Activated CD4-positive, alpha-beta T cell treated with anti-CD3 and anti-CD28 coated beads, Interleukin-2, amount 10 ng/mL, durations not matched to agents 7 days and 5 days (primary cell): ENCODE results near the gene HLA-DMB. TPM values are rescaled to one million over a fixed set of nuclear protein-coding genes. Genes with fewer than 3 reads are reported as not detected.

Experiments used
- CTCF ChIA-PET: fragments of 350-600 bp; sonication (Branson Sonifier 250); formaldehyde crosslinking; loops from one replicate; lab custom pipeline; 2021; ENCODE audit warnings: antibody characterized with exemption; lab: Charles Lee
- POLR2A ChIA-PET: fragments of 350-600 bp; sonication (Branson Sonifier 250); formaldehyde crosslinking; loops from one replicate; lab custom pipeline; 2021; ENCODE audit warnings: antibody characterized with exemption; lab: Charles Lee
- DNase-seq: peaks from one replicate; pipeline ENCODE4 v3.0.0-alpha.2; 2020
- H3K27ac Mint-ChIP-seq: one replicate; pipeline ENCODE4 v1.8.0; 2021; ENCODE audit warnings: mild to moderate bottlenecking, moderate library complexity, mixed read lengths
- H3K27me3 Mint-ChIP-seq: one replicate; pipeline ENCODE4 v1.8.0; 2021; ENCODE audit warnings: mixed read lengths
- H3K36me3 Mint-ChIP-seq: one replicate; pipeline ENCODE4 v1.8.0; 2021; ENCODE audit warnings: low read depth, mixed read lengths
- H3K4me1 Mint-ChIP-seq: one replicate; pipeline ENCODE4 v1.8.0; 2021; ENCODE audit warnings: mixed read lengths
- H3K4me3 Mint-ChIP-seq: one replicate; pipeline ENCODE4 v1.8.0; 2021; ENCODE audit warnings: mild to moderate bottlenecking, moderate library complexity, mixed read lengths
- H3K9me3 Mint-ChIP-seq: one replicate; pipeline ENCODE4 v1.8.0; 2021; ENCODE audit warnings: mixed read lengths
- total RNA-seq, 2 experiments: library from RNA; stranded (reverse); gene quantifications; one replicate each; pipeline ENCODE4 v1.2.3, GENCODE V29; 2021

Gene HLA-DMB
- total RNA-seq = 1 to 10 TPM; 8.1 to 8.5 TPM

DNA sequence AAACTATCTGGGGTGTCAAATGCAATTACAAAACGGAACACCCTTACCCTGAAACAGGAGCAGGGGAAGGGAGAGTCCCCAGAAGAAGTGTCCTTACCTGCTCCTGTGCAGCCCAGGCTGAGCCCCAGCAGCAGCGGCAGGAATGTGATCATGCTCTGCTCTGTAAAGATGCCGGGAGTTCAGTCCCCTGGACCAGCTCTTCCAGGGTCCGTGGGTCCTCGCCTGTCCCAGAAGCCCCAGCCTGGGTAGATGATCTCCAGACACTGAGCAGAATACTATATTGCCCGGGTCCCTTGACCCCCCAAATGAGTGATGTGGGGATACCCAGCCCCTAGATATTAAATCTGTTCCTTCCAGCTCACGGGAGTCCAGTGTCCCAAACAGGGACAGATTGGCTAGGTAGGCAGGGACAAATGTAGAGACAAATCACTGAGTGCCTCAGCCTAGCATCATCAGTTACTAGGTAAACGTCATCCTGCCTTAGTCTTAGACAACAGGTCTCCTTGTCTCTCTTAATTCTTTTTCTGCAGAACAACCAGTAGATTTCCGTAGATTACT is at the start of gene HLA-DMB:
TSS of gene HLA-DMB (minus strand) at position 373 of the 558 bp plus-strand sequence. CDS start at position 152, 221 bp downstream.
- POLR2A ChIA-PET = interaction anchor here (1.0 to 1.9 kb wide), 2 partner anchors 22 to 31 kb away, joined by 4 to 16 read pairs; no protein-coding TSS in a partner anchor
- CTCF ChIA-PET = interaction anchor here (1.0 to 7.4 kb wide), 12 partner anchors 13 to 102 kb away, joined by 3 to 71 read pairs (median 4); partner anchors contain the start of genes HLA-DMA and TAP2

DNA sequence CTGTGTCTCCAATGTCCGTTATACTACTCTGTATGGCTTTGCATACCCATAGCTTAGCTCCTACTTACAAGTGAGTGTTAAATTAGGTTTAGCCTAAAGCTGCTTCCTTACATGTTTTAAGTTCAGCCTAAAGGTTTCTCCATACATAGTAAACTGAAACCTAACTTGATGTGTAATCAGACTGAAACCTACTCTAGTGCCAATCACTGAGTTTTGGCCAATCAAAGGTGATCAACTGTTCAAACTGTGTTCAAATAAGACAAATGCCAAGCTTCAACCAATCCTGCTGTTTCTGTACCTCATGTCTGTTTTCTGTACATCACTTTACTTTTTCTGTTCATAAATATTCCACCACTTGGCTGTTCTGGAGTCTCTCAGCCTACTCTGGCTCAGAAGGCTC is 48.5 kb upstream of the HLA-DMB start:
- ChIA-PET CTCF (interaction anchor here (1.1 to 8.5 kb wide), 4 partner anchors 9 to 36 kb away, joined by 4 to 130 read pairs (median 4); partner anchors contain the start of gene BRD2), POLR2A (interaction anchor here (0.8 kb wide), 1 partner anchor 16 kb away, joined by 3 read pairs; no protein-coding TSS in a partner anchor)
- Mint-ChIP-seq H3K36me3 (no peaks in the 10 kb centered on the region), H3K27ac (no peak overlapping the region), H3K4me3 (no peak overlapping the region), H3K9me3 (no peaks in the 10 kb centered on the region), H3K4me1 (peaks cover 22% of the 10 kb centered on the region), H3K27me3 (peaks cover 12% of the 10 kb centered on the region)
- no peak for DNase-seq

More for the DNA sequence above, at the start of gene HLA-DMB:
- Mint-ChIP-seq H3K27me3 (no peaks in the 10 kb centered on the region), H3K9me3 (peaks cover 6% of the 10 kb centered on the region), H3K27ac (peak within 1 kb of the TSS; percentile 97), H3K4me3 (peak within 1 kb of the TSS; percentile 77), H3K36me3 (peaks cover 9% of the 10 kb centered on the region), H3K4me1 (peaks cover 64% of the 10 kb centered on the region)
- peak; percentile 72 for DNase-seq

DNA sequence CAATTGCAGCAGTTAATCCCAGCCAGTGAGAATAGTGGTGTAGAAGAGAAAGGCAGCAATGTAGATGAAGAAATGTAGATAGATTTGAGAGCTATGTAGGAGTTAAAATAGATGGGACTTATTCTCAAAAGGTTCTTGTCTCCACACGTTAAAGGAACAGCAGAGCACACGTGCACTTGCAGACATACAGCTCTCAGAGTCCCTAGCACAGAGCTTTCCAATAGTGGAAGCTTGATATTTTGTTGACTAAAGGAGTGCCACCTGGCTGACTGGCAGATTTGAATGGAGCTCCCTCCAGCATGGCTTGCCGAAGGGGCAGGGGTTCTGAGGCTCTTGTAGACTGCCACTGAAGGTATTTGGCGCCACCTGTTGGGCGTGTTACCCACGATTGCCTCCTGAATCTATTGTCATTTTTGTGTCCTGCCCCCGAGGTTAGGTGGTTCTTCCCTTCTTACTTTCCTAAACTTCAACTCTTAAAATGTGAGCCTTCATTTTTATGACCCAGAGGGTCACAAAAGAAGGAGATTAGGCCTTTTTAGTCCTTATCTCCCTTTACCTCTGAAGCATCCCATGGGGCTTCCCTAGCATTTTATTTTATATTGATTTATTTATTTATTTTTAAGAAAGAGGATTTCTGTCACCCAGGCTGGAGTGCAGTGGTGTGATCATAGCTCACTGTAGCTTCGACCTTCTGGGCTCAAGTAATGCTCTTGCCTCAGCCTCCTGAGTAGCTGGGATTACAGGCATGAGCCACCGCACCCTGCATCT is 44.0 kb upstream of the HLA-DMB start:
- ChIA-PET CTCF (interaction anchor here (0.6 to 8.5 kb wide), 36 partner anchors 9 to 264 kb away, joined by 3 to 130 read pairs (median 5); partner anchors contain the start of genes BRD2, HLA-DMA, HLA-DMB and PSMB8), POLR2A (interaction anchor here (0.9 to 2.6 kb wide), 4 partner anchors 11 to 117 kb away, joined by 3 to 25 read pairs (median 5); no protein-coding TSS in a partner anchor)
- H3K9me3 Mint-ChIP-seq = no peaks in the 10 kb centered on the region
- H3K36me3 Mint-ChIP-seq = peaks cover 19% of the 10 kb centered on the region
- H3K27me3 Mint-ChIP-seq = no peaks in the 10 kb centered on the region
- peak overlapping the region; percentile 32 for H3K27ac Mint-ChIP-seq
- DNase-seq = peak; percentile 94
- H3K4me3 Mint-ChIP-seq = no peak overlapping the region
- peaks cover 33% of the 10 kb centered on the region for H3K4me1 Mint-ChIP-seq

DNA sequence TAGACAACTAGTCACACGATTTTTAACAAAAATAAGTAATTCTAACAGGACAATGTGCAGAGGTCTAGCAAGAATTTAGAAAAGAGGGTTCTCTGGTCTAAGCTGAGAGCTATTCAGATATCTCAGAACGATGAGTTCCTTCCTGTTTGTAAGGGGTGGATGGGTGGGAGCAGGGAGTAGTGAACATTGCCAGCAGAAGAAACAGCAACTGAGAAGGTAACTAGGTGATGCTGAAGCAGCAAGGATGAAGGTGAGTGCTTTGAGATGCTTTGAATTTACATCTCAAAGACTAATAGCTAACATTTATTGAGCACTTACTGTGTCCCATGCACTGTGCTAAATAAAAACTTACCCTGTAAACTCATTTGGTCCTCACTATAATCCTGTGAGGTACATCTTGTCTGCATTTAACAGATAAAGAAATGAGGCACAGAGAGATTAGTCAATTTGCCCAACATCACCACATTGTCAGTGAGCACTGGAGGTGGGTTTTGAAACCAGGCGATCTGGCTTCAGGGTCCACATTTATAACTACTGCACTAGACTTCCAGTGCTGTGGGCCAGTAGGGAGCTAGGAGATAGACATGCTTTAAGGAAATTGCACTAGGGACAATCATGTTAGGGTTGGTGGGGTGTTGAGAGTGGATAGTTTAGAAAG is 43.3 kb upstream of the HLA-DMB start:
- Mint-ChIP-seq H3K36me3 (peaks cover 26% of the 10 kb centered on the region), H3K9me3 (no peaks in the 10 kb centered on the region), H3K27ac (peak overlapping the region; percentile 32), H3K4me3 (no peak overlapping the region), H3K27me3 (no peaks in the 10 kb centered on the region), H3K4me1 (peaks cover 34% of the 10 kb centered on the region)
- CTCF ChIA-PET = interaction anchor here (0.6 to 8.5 kb wide), 33 partner anchors 9 to 264 kb away, joined by 3 to 130 read pairs (median 5); partner anchors contain the start of genes BRD2, HLA-DMA, HLA-DMB and PSMB8
- no peak for DNase-seq
- POLR2A ChIA-PET = interaction anchor here (0.9 to 2.6 kb wide), 4 partner anchors 10 to 116 kb away, joined by 3 to 25 read pairs (median 5); no protein-coding TSS in a partner anchor

DNA sequence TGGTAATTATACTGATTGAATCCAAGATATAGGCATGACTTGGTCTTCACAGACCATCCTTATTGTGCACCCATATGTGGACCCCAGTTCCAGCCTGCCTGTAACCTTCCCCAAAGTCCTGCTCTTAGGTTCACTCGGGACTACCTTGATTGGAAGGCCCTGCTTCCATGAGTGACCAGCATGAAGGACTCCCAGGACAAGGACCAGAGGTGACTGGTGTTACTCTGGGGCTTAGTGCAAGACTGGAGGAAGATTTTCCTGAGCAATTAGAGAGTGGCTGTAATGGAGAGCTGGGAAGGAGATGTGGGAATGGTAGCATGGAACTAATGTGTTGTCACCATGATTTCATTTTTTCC is 42.6 kb upstream of the HLA-DMB start:
- H3K9me3 Mint-ChIP-seq = no peaks in the 10 kb centered on the region
- POLR2A ChIA-PET = interaction anchor here (2.6 kb wide), 1 partner anchor 12 kb away, joined by 25 read pairs; no protein-coding TSS in a partner anchor
- no peak for DNase-seq
- peaks cover 32% of the 10 kb centered on the region for H3K36me3 Mint-ChIP-seq
- no peak overlapping the region for H3K27ac Mint-ChIP-seq
- CTCF ChIA-PET = interaction anchor here (1.4 to 8.5 kb wide), 6 partner anchors 12 to 98 kb away, joined by 5 to 130 read pairs (median 21); partner anchors contain the start of genes BRD2 and HLA-DMA
- H3K4me1 Mint-ChIP-seq = peaks cover 39% of the 10 kb centered on the region
- no peak overlapping the region for H3K4me3 Mint-ChIP-seq
- no peaks in the 10 kb centered on the region for H3K27me3 Mint-ChIP-seq

DNA sequence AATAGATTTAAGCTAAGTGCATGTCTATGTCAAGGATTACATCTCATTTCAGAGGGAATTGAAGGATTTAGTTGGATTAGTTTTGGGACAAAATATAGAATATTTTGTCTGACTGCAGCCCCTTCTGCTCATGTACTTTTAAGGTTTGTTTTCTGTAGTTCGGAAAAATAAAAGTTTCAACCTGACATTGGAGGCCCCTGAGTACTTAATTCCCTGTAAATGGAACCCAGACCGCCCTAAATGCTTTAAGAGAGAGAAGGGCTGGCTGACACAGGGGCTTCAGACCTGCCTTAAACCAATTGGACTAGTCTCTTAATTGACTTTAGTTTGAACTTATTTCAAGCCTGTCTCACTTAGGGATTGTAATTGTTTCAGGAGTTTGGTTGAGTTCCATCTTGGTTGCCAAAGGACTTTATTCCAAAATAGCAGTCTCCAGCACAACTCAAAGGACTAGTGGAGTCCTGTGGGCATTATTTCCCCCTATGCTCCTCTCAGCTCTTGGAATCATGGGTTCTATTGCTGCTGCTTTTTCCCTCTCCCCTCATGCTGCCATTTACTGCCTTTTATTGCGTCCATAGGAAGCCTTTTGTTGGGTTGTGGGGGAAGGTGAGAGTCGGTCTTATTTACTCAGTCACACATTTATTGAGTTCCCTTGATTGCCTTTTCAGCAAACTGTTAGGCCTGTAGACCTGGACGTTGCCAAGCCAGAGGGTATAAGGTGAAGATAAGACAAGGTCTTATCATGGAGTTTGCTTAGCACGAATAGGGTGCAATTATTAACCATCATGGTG is 42.1 kb upstream of the HLA-DMB start:
- ChIA-PET POLR2A (interaction anchor here (1.0 to 2.6 kb wide), 2 partner anchors 11 to 12 kb away, joined by 4 to 25 read pairs; no protein-coding TSS in a partner anchor), CTCF (interaction anchor here (0.8 to 8.5 kb wide), 6 partner anchors 12 to 97 kb away, joined by 3 to 130 read pairs (median 14); partner anchors contain the start of gene BRD2)
- H3K9me3 Mint-ChIP-seq = no peaks in the 10 kb centered on the region
- no peak for DNase-seq
- H3K27ac Mint-ChIP-seq = peak overlapping the region; percentile 48
- peaks cover 39% of the 10 kb centered on the region for H3K4me1 Mint-ChIP-seq
- no peaks in the 10 kb centered on the region for H3K27me3 Mint-ChIP-seq
- H3K4me3 Mint-ChIP-seq = no peak overlapping the region
- peaks cover 37% of the 10 kb centered on the region for H3K36me3 Mint-ChIP-seq

DNA sequence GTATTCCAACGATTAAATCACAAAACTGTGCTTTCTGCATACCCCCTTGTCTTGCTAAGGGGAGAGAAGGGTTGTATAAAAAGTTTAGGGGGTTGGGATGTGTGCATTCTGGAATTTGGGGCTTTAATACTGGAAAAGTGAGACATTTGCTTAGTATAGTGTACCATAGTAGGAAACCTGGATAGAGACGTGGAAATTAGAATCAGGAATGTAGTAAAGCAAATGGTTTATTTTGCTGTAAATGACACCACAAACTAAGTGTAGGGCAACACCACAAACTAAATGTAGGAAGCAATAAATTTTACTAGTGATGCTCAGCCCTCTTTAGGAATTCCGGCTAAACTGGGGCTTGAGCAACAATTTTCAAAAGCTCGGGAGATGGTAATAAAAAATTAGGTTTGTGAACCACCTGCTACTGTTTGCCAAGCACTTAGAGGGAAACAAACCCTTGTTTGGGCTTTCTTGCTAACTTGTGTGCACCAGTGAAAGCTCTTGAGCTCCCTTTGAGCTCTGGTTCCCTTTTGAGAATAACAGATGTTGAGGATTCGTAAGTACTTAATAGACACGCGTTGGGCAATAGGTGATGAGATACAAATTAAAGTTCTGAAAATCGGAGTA is 41.4 kb upstream of the HLA-DMB start:
- no peak overlapping the region for H3K27ac Mint-ChIP-seq
- CTCF ChIA-PET = interaction anchor here (0.8 to 8.5 kb wide), 5 partner anchors 11 to 183 kb away, joined by 3 to 130 read pairs (median 5); partner anchors contain the start of genes BRD2 and TAP2
- H3K4me3 Mint-ChIP-seq = no peak overlapping the region

DNA sequence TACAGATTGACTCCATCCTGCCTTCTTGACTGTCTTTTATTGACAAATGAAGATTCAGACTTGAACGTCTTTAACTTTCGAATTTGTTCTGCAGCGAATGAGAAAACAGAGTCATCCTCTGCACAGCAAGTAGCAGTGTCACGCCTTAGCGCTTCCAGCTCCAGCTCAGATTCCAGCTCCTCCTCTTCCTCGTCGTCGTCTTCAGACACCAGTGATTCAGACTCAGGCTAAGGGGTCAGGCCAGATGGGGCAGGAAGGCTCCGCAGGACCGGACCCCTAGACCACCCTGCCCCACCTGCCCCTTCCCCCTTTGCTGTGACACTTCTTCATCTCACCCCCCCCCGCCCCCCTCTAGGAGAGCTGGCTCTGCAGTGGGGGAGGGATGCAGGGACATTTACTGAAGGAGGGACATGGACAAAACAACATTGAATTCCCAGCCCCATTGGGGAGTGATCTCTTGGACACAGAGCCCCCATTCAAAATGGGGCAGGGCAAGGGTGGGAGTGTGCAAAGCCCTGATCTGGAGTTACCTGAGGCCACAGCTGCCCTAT is 39.7 kb upstream of the HLA-DMB start:
- H3K27ac Mint-ChIP-seq = no peak overlapping the region
- POLR2A ChIA-PET = interaction anchor here (0.6 to 1.7 kb wide), 3 partner anchors 9 to 24 kb away, joined by 4 to 9 read pairs (median 5); no protein-coding TSS in a partner anchor
- H3K4me1 Mint-ChIP-seq = peaks cover 60% of the 10 kb centered on the region
- H3K36me3 Mint-ChIP-seq = peaks cover 61% of the 10 kb centered on the region
- peak overlapping the region; percentile 4 for H3K4me3 Mint-ChIP-seq
- H3K27me3 Mint-ChIP-seq = no peaks in the 10 kb centered on the region
- no peak for DNase-seq
- H3K9me3 Mint-ChIP-seq = no peaks in the 10 kb centered on the region
- CTCF ChIA-PET = interaction anchor here (0.8 to 4.1 kb wide), 5 partner anchors 8 to 142 kb away, joined by 4 to 16 read pairs (median 6); partner anchors contain the start of gene TAP2

More for the DNA sequence above, 41.4 kb upstream of the HLA-DMB start:
- H3K36me3 Mint-ChIP-seq = peaks cover 45% of the 10 kb centered on the region
- H3K4me1 Mint-ChIP-seq = peaks cover 44% of the 10 kb centered on the region
- POLR2A ChIA-PET = interaction anchor here (1.0 to 1.7 kb wide), 2 partner anchors 10 to 11 kb away, joined by 4 to 9 read pairs; no protein-coding TSS in a partner anchor
- no peaks in the 10 kb centered on the region for H3K9me3 Mint-ChIP-seq
- no peaks in the 10 kb centered on the region for H3K27me3 Mint-ChIP-seq
- no peak for DNase-seq

DNA sequence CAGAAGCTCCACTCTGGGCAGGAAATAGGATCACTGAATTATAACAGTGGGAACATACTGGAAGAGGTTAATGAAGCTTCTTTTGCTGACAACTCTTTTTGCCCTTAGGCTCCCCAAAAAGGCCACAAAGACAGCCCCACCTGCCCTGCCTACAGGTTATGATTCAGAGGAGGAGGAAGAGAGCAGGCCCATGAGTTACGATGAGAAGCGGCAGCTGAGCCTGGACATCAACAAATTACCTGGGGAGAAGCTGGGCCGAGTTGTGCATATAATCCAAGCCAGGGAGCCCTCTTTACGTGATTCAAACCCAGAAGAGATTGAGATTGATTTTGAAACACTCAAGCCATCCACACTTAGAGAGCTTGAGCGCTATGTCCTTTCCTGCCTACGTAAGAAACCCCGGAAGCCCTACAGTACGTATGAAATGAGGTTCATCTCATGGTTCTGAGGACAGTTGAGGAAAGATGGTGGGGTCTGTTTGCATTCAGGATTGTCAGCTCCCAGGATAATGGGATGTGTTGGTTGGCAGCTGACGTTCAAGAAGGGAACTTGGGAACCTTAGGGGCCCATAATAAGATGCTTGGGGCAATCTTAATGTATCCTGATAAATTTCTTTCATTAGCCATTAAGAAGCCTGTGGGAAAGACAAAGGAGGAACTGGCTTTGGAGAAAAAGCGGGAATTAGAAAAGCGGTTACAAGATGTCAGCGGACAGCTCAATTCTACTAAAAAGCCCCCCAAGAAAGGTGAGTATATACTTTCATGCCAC is 39.1 kb upstream of the HLA-DMB start:
- no peak overlapping the region for H3K27ac Mint-ChIP-seq
- H3K27me3 Mint-ChIP-seq = no peaks in the 10 kb centered on the region
- H3K4me1 Mint-ChIP-seq = peaks cover 62% of the 10 kb centered on the region
- ChIA-PET POLR2A (interaction anchor here (0.6 kb wide), 1 partner anchor 113 kb away, joined by 3 read pairs; no protein-coding TSS in a partner anchor), CTCF (interaction anchor here (0.8 to 4.1 kb wide), 6 partner anchors 8 to 141 kb away, joined by 3 to 16 read pairs (median 5); partner anchors contain the start of genes HLA-DMA and TAP2)
- no peak overlapping the region for H3K4me3 Mint-ChIP-seq
- no peak for DNase-seq
- peaks cover 67% of the 10 kb centered on the region for H3K36me3 Mint-ChIP-seq
- no peaks in the 10 kb centered on the region for H3K9me3 Mint-ChIP-seq

DNA sequence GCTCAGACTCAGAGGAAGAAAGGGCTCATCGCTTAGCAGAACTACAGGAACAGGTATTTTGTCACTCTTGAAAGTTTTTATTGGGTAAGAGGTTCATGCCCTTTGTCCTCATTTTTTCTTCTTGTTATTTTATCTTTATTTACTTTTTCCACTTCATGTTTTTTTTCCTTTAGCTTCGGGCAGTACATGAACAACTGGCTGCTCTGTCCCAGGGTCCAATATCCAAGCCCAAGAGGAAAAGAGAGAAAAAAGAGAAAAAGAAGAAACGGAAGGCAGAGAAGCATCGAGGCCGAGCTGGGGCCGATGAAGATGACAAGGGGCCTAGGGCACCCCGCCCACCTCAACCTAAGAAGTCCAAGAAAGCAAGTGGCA is 37.1 kb upstream of the HLA-DMB start:
- H3K4me3 Mint-ChIP-seq = no peak overlapping the region
- H3K27ac Mint-ChIP-seq = no peak overlapping the region
- peaks cover 87% of the 10 kb centered on the region for H3K36me3 Mint-ChIP-seq
- no peaks in the 10 kb centered on the region for H3K27me3 Mint-ChIP-seq
- CTCF ChIA-PET = interaction anchor here (0.9 to 1.6 kb wide), 2 partner anchors 136 to 139 kb away, joined by 3 to 4 read pairs; partner anchors contain the start of gene TAP2
- H3K9me3 Mint-ChIP-seq = no peaks in the 10 kb centered on the region
- peaks cover 51% of the 10 kb centered on the region for H3K4me1 Mint-ChIP-seq
- POLR2A ChIA-PET = no interaction called here
- DNase-seq = no peak
